HG03175 (cell line): ENCODE measurements around the gene DOCK6.
"Not testable (repeated sequence)": the region's sequence is repeated elsewhere in the genome, so short reads cannot be mapped to it uniquely, and the experiment has no call there.

ENCODE experiments used
- ATAC-seq: cut with Tn5 transposase; IDR thresholded peaks from one replicate; pipeline ENCODE4 v1.9.1; 2021; ENCODE audit warnings: mild to moderate bottlenecking, moderate library complexity; ENCODE audit not compliant: unreplicated experiment

Gene DOCK6

DNA sequence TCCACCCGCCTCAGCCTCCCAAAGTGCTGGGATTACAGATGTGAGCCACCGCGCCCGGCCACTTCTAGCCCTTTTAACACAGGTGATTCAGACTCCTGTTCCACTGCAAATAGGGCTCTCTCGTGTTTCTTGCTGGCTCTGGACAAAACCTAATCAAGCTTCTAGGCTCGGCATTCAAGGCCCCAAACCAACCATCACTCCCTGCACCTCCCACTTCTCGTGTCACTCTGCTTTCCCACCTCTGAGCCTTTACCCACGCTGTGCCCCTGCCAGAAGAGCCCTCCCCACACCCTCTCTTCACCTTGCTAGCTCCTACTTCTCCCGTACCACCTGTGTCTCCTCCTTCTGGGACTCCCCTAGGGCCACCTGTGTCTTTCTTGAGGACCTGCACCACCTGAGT, 84.7 kb downstream of the DOCK6 start:
- ATAC-seq, result no peak

GRCh38 chr19:11176466-11177193, 85.7 kb downstream of the DOCK6 start:
- ATAC-seq, result no peak

- ATAC-seq, result no peak
These were observed 86.4 kb downstream of the DOCK6 start for GRCh38 chr19:11175920-11176319.

GRCh38 chr19:11174336-11174735, 88.0 kb downstream of the DOCK6 start:
- ATAC-seq, result no peak

DNA sequence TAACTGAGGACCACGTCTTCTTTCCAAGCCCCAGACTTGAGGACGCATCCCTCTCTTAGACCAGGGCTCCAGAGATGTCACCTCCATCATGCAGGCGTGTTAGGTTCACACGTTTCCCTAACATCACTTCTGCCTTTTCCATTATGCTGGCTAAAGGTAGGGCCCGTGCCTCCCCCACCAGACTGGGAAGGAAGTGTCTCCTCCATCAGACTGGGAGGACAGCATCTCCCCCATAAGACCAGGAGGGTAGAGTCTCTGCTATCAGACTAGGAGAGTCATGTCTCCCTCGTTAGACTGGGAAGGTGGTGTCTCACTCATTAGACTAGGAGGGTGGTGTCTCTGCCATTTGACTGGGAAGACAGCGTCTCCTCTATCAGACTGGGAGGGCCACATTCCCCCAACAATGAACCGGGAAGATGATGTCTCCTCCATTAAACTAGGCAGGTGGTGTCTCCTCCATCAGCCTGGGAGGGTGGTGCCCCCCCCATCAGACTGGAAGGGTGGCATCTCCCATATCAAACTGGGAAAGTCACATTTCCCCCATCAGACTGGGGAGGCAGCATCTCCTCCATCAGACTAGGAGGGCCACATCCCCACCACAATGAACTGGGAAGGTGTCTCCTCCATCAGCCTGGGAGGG, 88.7 kb downstream of the DOCK6 start:
- ATAC-seq, result no peak

- ATAC-seq, result no peak
These were observed 89.7 kb downstream of the DOCK6 start for GRCh38 chr19:11172576-11172975.

- ATAC-seq, result no peak
These were observed 91.2 kb downstream of the DOCK6 start for GRCh38 chr19:11171144-11171543.

- ATAC-seq, result no peak
These were observed 92.2 kb downstream of the DOCK6 start for GRCh38 chr19:11169896-11170678.

DNA sequence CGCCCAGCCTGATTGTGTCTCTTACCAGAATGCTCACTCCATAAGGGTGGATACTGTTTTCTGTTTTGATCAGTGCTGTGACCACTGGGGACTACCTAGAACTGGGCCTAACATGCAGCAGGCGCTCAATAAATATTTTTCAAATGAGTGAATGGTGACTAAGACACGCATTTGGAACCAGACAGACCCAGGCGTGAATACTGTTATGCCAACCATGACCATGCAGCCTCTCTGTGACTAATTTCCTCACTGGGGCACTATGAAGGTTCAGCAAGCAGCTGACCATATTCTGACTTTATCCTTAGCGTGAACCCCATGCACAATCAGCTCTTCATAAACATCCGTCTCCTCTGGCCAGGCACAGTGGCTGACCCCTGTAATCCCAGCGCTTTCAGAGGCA, 93.8 kb downstream of the DOCK6 start:
- ATAC-seq, result no peak

DNA sequence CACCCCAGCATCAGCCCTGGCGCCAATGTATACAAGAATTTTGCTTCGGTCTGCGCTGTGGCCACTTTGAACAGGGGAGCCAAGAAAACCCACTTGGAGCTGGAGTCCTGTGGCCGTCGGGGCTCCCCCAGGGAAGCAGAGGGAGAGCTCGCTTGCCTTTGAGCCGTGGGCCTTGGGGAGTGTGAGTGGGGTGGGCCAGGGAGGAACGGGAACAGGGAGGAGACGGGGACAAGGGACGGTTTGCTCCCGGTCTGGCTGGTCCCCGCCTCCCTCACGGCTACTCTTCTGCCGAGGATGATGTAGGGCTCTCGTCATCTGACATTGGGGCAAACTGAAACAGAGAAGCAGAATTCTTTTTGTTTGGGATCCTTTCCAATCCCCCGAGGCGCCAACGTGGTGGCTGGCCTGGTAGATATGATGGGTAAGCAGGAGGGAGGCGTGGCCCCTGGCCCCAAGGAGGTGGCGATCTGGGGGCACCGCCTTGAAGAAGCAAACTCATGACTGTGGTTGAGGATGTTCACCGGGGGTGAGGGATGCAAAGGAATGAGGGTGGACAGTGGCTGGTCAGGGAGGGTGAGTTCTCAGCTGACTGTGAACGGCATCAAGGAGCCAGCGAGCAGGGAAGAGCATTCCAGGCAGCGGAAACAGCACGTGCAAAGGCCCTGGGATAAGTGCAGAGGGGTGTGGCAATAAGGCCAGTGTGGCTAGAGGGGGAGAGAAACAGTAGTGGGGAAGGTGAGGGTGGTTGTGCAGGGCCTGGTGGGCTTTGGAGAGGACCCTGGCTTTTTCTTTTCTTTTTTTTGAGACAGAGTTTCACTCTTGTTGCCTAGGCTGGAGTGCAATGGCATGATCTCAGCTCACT, 95.8 kb downstream of the DOCK6 start:
- no peak for ATAC-seq

GRCh38 chr19:11165486-11166030, 96.8 kb downstream of the DOCK6 start:
- no peak for ATAC-seq

- ATAC-seq, result no peak
These were observed 97.4 kb downstream of the DOCK6 start for GRCh38 chr19:11164879-11165406.

- no peak for ATAC-seq
These were observed 98.0 kb downstream of the DOCK6 start for GRCh38 chr19:11164296-11164695.

DNA sequence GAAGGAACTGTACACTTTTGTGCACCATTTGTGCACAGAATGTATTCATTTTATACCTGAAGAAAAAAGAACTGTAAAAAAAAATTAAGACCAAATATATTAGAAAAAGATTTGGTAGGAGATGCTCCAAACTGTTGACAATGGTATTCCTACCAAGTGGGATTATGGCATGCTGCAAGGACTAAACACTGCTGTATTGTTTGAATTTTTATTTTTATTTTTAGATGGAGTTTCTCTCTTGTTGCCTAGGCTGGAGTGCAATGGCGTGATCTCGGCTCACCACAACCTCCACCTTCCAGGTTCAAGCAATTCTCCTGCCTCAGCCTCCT, 101.9 kb downstream of the DOCK6 start:
- not testable (repeated sequence) for ATAC-seq

- ATAC-seq, result no peak
These were observed 102.5 kb downstream of the DOCK6 start for GRCh38 chr19:11159598-11160439.

- ATAC-seq, result peak; percentile 97
These were observed 106.8 kb downstream of the DOCK6 start, which contains the start of gene SPC24 for GRCh38 chr19:11155373-11156120. SPC24 (minus strand) TSS chr19:11155782; CDS start chr19:11155776, 6 bp downstream.

DNA sequence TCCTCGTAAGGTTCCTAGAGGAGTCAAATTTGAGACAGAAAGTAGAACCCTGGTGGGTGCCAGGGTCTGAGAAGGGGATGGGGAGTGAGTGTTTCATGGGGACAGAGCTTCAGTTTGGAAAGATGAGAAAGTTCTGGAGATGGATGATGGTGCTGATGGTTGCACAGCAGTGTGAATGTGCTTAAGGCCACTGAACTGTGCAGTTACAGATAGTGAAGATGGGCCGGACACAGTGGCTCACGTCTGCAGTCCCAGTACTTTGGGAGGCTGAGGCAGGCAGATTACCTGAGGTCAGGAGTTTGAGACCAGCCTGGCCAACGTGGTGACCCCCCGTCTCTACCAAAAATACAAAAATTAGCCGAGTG, 107.7 kb downstream of the DOCK6 start:
- no peak for ATAC-seq

DNA sequence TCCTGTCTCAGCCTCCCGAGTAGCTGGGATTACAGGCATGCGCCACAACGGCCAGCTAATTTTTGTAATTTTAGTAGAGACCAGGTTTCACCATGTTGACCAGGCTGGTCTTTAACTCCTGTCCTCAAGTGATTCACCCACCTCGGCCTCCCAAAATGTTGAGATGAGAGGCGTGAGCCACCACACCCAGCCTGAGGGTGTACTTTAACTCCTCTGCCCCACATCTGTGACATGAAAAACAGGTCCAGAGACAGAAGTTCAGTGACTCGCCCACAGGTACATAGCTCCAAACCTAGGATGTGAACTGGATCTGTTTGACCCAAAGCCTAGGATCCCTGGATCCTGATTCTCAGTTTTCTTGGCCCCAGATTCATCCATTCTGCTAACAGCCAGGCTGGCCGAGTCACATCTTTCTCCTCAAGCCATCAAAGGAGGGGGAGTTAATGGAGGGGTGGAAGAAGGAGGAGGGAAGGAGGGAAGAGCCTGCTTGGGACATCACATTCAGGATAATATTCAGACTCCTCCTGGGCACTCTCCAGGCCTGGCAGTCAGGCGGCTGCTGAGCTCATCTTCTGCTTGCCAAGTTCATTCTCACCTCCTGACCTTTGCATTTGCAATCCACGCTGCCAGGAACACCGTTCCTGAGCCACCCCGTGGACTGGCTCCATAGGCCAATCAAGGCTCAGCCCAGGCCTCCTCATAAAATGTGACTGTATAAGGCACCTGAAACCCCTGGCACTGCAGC, 109.8 kb downstream of the DOCK6 start:
- ATAC-seq, result no peak
